ENCODE data around the gene PRKCE. TPM values are rescaled to one million over a fixed set of nuclear protein-coding genes. Genes with fewer than 3 reads are reported as not detected.

PRKCE gene
- total RNA-seq, 1 experiment from 2014 or later, result 14.8 TPM

- TF ChIP-seq MAX (IDR thresholded peaks at IDR 0.05) (no peak), ZFX (IDR thresholded peaks at IDR 0.05) (no peak), JUND (IDR thresholded peaks at IDR 0.05) (no peak), CEBPB (IDR thresholded peaks at IDR 0.05; ENCODE audit: low read depth) (no peak), RAD21 (IDR thresholded peaks at IDR 0.05; ENCODE audit: low read depth) (no peak), POLR2AphosphoS5 (IDR thresholded peaks at IDR 0.05; ENCODE audit: low read depth, low read length) (no peak), SIN3A (IDR thresholded peaks at IDR 0.05; ENCODE audit: low read depth) (no peak), YY1 (IDR thresholded peaks at IDR 0.05; ENCODE audit: extremely low read depth, insufficient replicate concordance, low read depth, low read length) (no peak), CBX3 (IDR thresholded peaks at IDR 0.05; ENCODE audit: low read depth) (no peak), EZH2 (IDR thresholded peaks at IDR 0.05) (no peak), EGR1 (IDR thresholded peaks at IDR 0.05; ENCODE audit: low read depth) (no peak), SP1 (IDR thresholded peaks at IDR 0.05; ENCODE audit: low read depth) (no peak), FOSL1 (IDR thresholded peaks at IDR 0.05; ENCODE audit: low read depth) (no peak)
These were observed 82.9 kb downstream of the PRKCE start (continued) for GRCh38 chr2:45734336-45734735.

GRCh38 chr2:45734952-45735351 is 83.5 kb downstream of the PRKCE start:
- Histone ChIP-seq H3K27me3 (ENCODE audit: insufficient read depth, low read length) (no peaks in the 10 kb centered on the region), H4K20me1 (ENCODE audit: insufficient read depth) (no peaks in the 10 kb centered on the region; the same call in 1 of the 2 replicates), H3K36me3 (ENCODE audit: control insufficient read depth in 1 of 2, insufficient read depth in 2 of 2, low read length in 2 of 2) (no peaks in the 10 kb centered on the region), H3K79me2 (ENCODE audit: insufficient read depth, low read length) (peaks cover 7% of the 10 kb centered on the region), H3K4me3 (replicated peaks in 1 of 2; ENCODE audit: low read depth in 1 of 2, low read length in 2 of 2) (no peak overlapping the region), H3K4me1 (ENCODE audit: control insufficient read depth in 1 of 2, insufficient read depth in 2 of 2, low read length in 2 of 2) (no peaks in the 10 kb centered on the region), H3K9me2 (ENCODE audit: insufficient read depth) (no peaks in the 10 kb centered on the region), H3K9ac (ENCODE audit: low read length) (no peak overlapping the region), H2AFZ (ENCODE audit: low read depth, low read length, poor library complexity, severe bottlenecking) (no peak overlapping the region), H3K9me3 (ENCODE audit: control insufficient read depth in 1 of 2, insufficient read depth in 1 of 2, low read depth in 1 of 2, low read length in 2 of 2) (no peaks in the 10 kb centered on the region), H3K4me2 (ENCODE audit: low read length) (no peak overlapping the region), H3K27ac (ENCODE audit: low read depth, low read length) (no peak overlapping the region)
- intact Hi-C loops (cut with micrococcal nuclease), result no loop called here
- ChIA-PET RAD21 (ENCODE audit: low non-redundant PET in 1 of 2, low total read pairs in 2 of 2, uncharacterized antibody in 2 of 2, unreplicated experiment in 2 of 2) (no interaction called here), CTCF (no interaction called here), POLR2A (no interaction called here)
- TF ChIP-seq POLR2A (IDR thresholded peaks at IDR 0.05; ENCODE audit: borderline replicate concordance, extremely low read depth, insufficient read depth, insufficient read length), result no peak
- no peak for TF ChIP-seq SRF (IDR thresholded peaks at IDR 0.05; ENCODE audit: low read depth)
- no peak for TF ChIP-seq POLR2AphosphoS5 (IDR thresholded peaks at IDR 0.05; ENCODE audit: low read depth, low read length)
- no peak for TF ChIP-seq SIN3A (IDR thresholded peaks at IDR 0.05; ENCODE audit: low read depth)
- TF ChIP-seq CBX3 (IDR thresholded peaks at IDR 0.05; ENCODE audit: low read depth), result no peak
- TF ChIP-seq ZNF274 (IDR thresholded peaks at IDR 0.05; ENCODE audit: low read depth, low read length), result no peak
- no peak for TF ChIP-seq EZH2phosphoT487 (IDR thresholded peaks at IDR 0.05; ENCODE audit: borderline replicate concordance)
- no TSS peak for BruUV-seq (replicated peaks)
- ATAC-seq (no peak), DNase-seq (ENCODE audit: low read depth, low spot score) (no peak)
